HG03139 (cell line): ENCODE measurements around the gene C18orf63.

Source experiments
- ATAC-seq: cut with Tn5 transposase; IDR thresholded peaks from one replicate; pipeline ENCODE4 v1.9.1; 2021; ENCODE audit not compliant: unreplicated experiment

Gene C18orf63

GRCh38 chr18:74375999-74376398 is 60.4 kb downstream of the C18orf63 start:
- ATAC-seq = no peak

- ATAC-seq = no peak
These were observed 60.9 kb downstream of the C18orf63 start for GRCh38 chr18:74376523-74376922.

- ATAC-seq = no peak
These were observed 62.1 kb downstream of the C18orf63 start for GRCh38 chr18:74377776-74378175.

- no peak for ATAC-seq
These were observed 62.6 kb downstream of the C18orf63 start for GRCh38 chr18:74378179-74378682.

- no peak for ATAC-seq
These were observed 65.3 kb downstream of the C18orf63 start for GRCh38 chr18:74380916-74381315.

- ATAC-seq = no peak
These were observed 66.1 kb downstream of the C18orf63 start for GRCh38 chr18:74381621-74382295.

GRCh38 chr18:74382481-74383017 is 66.9 kb downstream of the C18orf63 start:
- ATAC-seq = no peak

GRCh38 chr18:74387383-74387782 is 71.7 kb downstream of the C18orf63 start:
- no peak for ATAC-seq

- no peak for ATAC-seq
These were observed 72.6 kb downstream of the C18orf63 start for GRCh38 chr18:74388227-74388626.

- no peak for ATAC-seq
These were observed 73.7 kb downstream of the C18orf63 start for GRCh38 chr18:74389171-74389927.

GRCh38 chr18:74389991-74390390 is 74.4 kb downstream of the C18orf63 start:
- ATAC-seq = no peak

- ATAC-seq = no peak
These were observed 75.3 kb downstream of the C18orf63 start for GRCh38 chr18:74390900-74391299.

- no peak for ATAC-seq
These were observed 76.7 kb downstream of the C18orf63 start for GRCh38 chr18:74392323-74392722.

GRCh38 chr18:74395006-74395405 is 79.4 kb downstream of the C18orf63 start:
- ATAC-seq = no peak

- no peak for ATAC-seq
These were observed 80.1 kb downstream of the C18orf63 start for GRCh38 chr18:74395648-74396154.

GRCh38 chr18:74396171-74397169 is 80.8 kb downstream of the C18orf63 start:
- ATAC-seq = no peak

- ATAC-seq = no peak
These were observed 81.9 kb downstream of the C18orf63 start for GRCh38 chr18:74397572-74397971.

GRCh38 chr18:74399091-74399887 is 83.7 kb downstream of the C18orf63 start:
- no peak for ATAC-seq

- no peak for ATAC-seq
These were observed 85.2 kb downstream of the C18orf63 start for GRCh38 chr18:74400813-74401212.
